ENCODE results near the gene SUB1. TPM values are rescaled to one million over a fixed set of nuclear protein-coding genes. Genes with fewer than 3 reads are reported as not detected.
A peak's percentile ranks its signal among the peaks of the same experiment; 100 is the strongest.

The SUB1 gene
- total RNA-seq, 2 experiments from 2014 or later = 528 to 531 TPM

- H3K27me3 Mint-ChIP-seq = no peaks in the 10 kb centered on the region
- ChIA-PET CTCF (interaction anchor here (0.8 to 2.0 kb wide), 7 partner anchors 43 to 411 kb away, joined by 3 to 11 read pairs (median 4); partner anchors contain the start of gene GOLPH3), POLR2A (interaction anchor here (0.8 to 4.0 kb wide), 5 partner anchors 47 to 374 kb away, joined by 3 to 47 read pairs (median 5); partner anchors contain the start of gene ZFR)
- peaks cover 58% of the 10 kb centered on the region for H3K4me1 Mint-ChIP-seq (ENCODE audit: low read depth)
- intact Hi-C loops (cut with micrococcal nuclease) = loop anchor here (1.0 to 5.0 kb wide), 2 partner anchors 43 to 413 kb away; partner anchors contain the start of gene GOLPH3
- peaks cover 33% of the 10 kb centered on the region for H3K36me3 Mint-ChIP-seq
- H3K9me3 Mint-ChIP-seq = no peaks in the 10 kb centered on the region
- peak overlapping the region; percentile 96 for H3K27ac Mint-ChIP-seq
- DNase-seq = no peak
- peak overlapping the region; percentile 86 for H3K4me3 Mint-ChIP-seq
Measured at GRCh38 chr5:32585122-32585445, 273 bp upstream of the SUB1 start.

GRCh38 chr5:32586276-32586599 is 881 bp downstream of the SUB1 start:
- intact Hi-C loops (cut with micrococcal nuclease) = loop anchor here (1.0 to 5.0 kb wide), 6 partner anchors 54 to 414 kb away; partner anchors contain the start of gene GOLPH3
- Mint-ChIP-seq H3K4me1 (ENCODE audit: low read depth) (peaks cover 61% of the 10 kb centered on the region), H3K36me3 (peaks cover 36% of the 10 kb centered on the region), H3K4me3 (peak overlapping the region; percentile 86), H3K27ac (peak overlapping the region; percentile 96), H3K9me3 (no peaks in the 10 kb centered on the region), H3K27me3 (no peaks in the 10 kb centered on the region)
- CTCF ChIA-PET = interaction anchor here (0.8 to 9.7 kb wide), 4 partner anchors 15 to 97 kb away, joined by 3 to 342 read pairs (median 4); no protein-coding TSS in a partner anchor
- POLR2A ChIA-PET = interaction anchor here (0.5 to 4.0 kb wide), 5 partner anchors 19 to 141 kb away, joined by 3 to 47 read pairs (median 3); partner anchors contain the start of gene ZFR
- DNase-seq = no peak

- peaks cover 41% of the 10 kb centered on the region for H3K36me3 Mint-ChIP-seq
- CTCF ChIA-PET = interaction anchor here (1.1 to 9.7 kb wide), 3 partner anchors 25 to 98 kb away, joined by 3 to 342 read pairs (median 4); no protein-coding TSS in a partner anchor
- POLR2A ChIA-PET = interaction anchor here (4.0 kb wide), 1 partner anchor 54 kb away, joined by 47 read pairs; no protein-coding TSS in a partner anchor
- intact Hi-C loops (cut with micrococcal nuclease) = loop anchor here (5.0 kb wide), 1 partner anchor 415 kb away; the partner anchor contains the start of gene GOLPH3
- H3K27ac Mint-ChIP-seq = peak overlapping the region; percentile 96
- H3K9me3 Mint-ChIP-seq = no peaks in the 10 kb centered on the region
- H3K27me3 Mint-ChIP-seq = no peaks in the 10 kb centered on the region
- no peak for DNase-seq
- peak overlapping the region; percentile 86 for H3K4me3 Mint-ChIP-seq
- H3K4me1 Mint-ChIP-seq (ENCODE audit: low read depth) = peaks cover 66% of the 10 kb centered on the region
Measured at GRCh38 chr5:32587067-32587551, 1.8 kb downstream of the SUB1 start.

- Mint-ChIP-seq H3K36me3 (peaks cover 55% of the 10 kb centered on the region), H3K27ac (no peak overlapping the region), H3K27me3 (no peaks in the 10 kb centered on the region), H3K4me3 (no peak overlapping the region), H3K4me1 (ENCODE audit: low read depth) (peaks cover 62% of the 10 kb centered on the region), H3K9me3 (no peaks in the 10 kb centered on the region)
- intact Hi-C loops (cut with micrococcal nuclease) = loop anchor here (2.0 to 5.0 kb wide), 2 partner anchors 23 to 417 kb away; partner anchors contain the start of gene GOLPH3
- DNase-seq = no peak
- POLR2A ChIA-PET = interaction anchor here (0.6 to 2.4 kb wide), 6 partner anchors 56 to 145 kb away, joined by 3 to 19 read pairs (median 4); partner anchors contain the start of gene ZFR
- CTCF ChIA-PET = interaction anchor here (0.6 to 9.7 kb wide), 54 partner anchors 10 to 359 kb away, joined by 3 to 342 read pairs (median 6); partner anchors contain the start of genes MTMR12 and ZFR
Measured at GRCh38 chr5:32589416-32589815, 4.1 kb downstream of the SUB1 start.

GRCh38 chr5:32589942-32590869 is 4.8 kb downstream of the SUB1 start:
- intact Hi-C loops (cut with micrococcal nuclease) = loop anchor here (1.0 to 5.0 kb wide), 3 partner anchors 23 to 418 kb away; partner anchors contain the start of gene GOLPH3
- Mint-ChIP-seq H3K4me1 (ENCODE audit: low read depth) (peaks cover 62% of the 10 kb centered on the region), H3K36me3 (peaks cover 57% of the 10 kb centered on the region), H3K9me3 (no peaks in the 10 kb centered on the region), H3K27me3 (no peaks in the 10 kb centered on the region), H3K4me3 (no peak overlapping the region), H3K27ac (no peak overlapping the region)
- DNase-seq = no peak
- POLR2A ChIA-PET = interaction anchor here (0.6 to 2.4 kb wide), 7 partner anchors 57 to 243 kb away, joined by 3 to 19 read pairs (median 3); partner anchors contain the start of gene ZFR
- CTCF ChIA-PET = interaction anchor here (0.6 to 9.7 kb wide), 66 partner anchors 9 to 1018 kb away, joined by 3 to 342 read pairs (median 5); partner anchors contain the start of genes MTMR12 and ZFR

- POLR2A ChIA-PET = no interaction called here
- Mint-ChIP-seq H3K36me3 (peaks cover 69% of the 10 kb centered on the region), H3K27ac (peak overlapping the region; percentile 69), H3K9me3 (no peaks in the 10 kb centered on the region), H3K4me3 (no peak overlapping the region), H3K27me3 (no peaks in the 10 kb centered on the region), H3K4me1 (ENCODE audit: low read depth) (peaks cover 67% of the 10 kb centered on the region)
- CTCF ChIA-PET = interaction anchor here (0.7 to 9.7 kb wide), 2 partner anchors 106 to 186 kb away, joined by 3 to 342 read pairs; no protein-coding TSS in a partner anchor
- intact Hi-C loops (cut with micrococcal nuclease) = loop anchor here (5.0 kb wide), 1 partner anchor 208 kb away; no protein-coding TSS in a partner anchor
- peak; percentile 36 for DNase-seq
Measured at GRCh38 chr5:32595118-32595517, 9.8 kb downstream of the SUB1 start.

- Mint-ChIP-seq H3K9me3 (no peaks in the 10 kb centered on the region), H3K27ac (peak overlapping the region; percentile 58), H3K4me1 (ENCODE audit: low read depth) (peaks cover 65% of the 10 kb centered on the region), H3K27me3 (no peaks in the 10 kb centered on the region), H3K4me3 (no peak overlapping the region), H3K36me3 (peaks cover 67% of the 10 kb centered on the region)
- intact Hi-C loops (cut with micrococcal nuclease) = loop anchor here (5.0 kb wide), 1 partner anchor 210 kb away; no protein-coding TSS in a partner anchor
- CTCF ChIA-PET = interaction anchor here (0.6 to 1.7 kb wide), 5 partner anchors 9 to 537 kb away, joined by 3 to 9 read pairs (median 3); no protein-coding TSS in a partner anchor
- no peak for DNase-seq
- POLR2A ChIA-PET = interaction anchor here (0.6 kb wide), 1 partner anchor 430 kb away, joined by 3 read pairs; no protein-coding TSS in a partner anchor
Measured at GRCh38 chr5:32597041-32597629, 11.8 kb downstream of the SUB1 start.

- H3K27ac Mint-ChIP-seq = peak overlapping the region; percentile 28
- CTCF ChIA-PET = interaction anchor here (1.1 to 1.9 kb wide), 4 partner anchors 8 to 109 kb away, joined by 3 to 19 read pairs (median 6); no protein-coding TSS in a partner anchor
- no peaks in the 10 kb centered on the region for H3K27me3 Mint-ChIP-seq
- H3K4me1 Mint-ChIP-seq (ENCODE audit: low read depth) = peaks cover 55% of the 10 kb centered on the region
- POLR2A ChIA-PET = no interaction called here
- H3K4me3 Mint-ChIP-seq = no peak overlapping the region
- H3K9me3 Mint-ChIP-seq = no peaks in the 10 kb centered on the region
- no peak for DNase-seq
- intact Hi-C loops (cut with micrococcal nuclease) = loop anchor here (5.0 kb wide), 1 partner anchor 211 kb away; no protein-coding TSS in a partner anchor
- H3K36me3 Mint-ChIP-seq = peaks cover 65% of the 10 kb centered on the region
Measured at GRCh38 chr5:32598260-32598937, 13.0 kb downstream of the SUB1 start.

GRCh38 chr5:32598997-32599549 is 13.7 kb downstream of the SUB1 start:
- CTCF ChIA-PET = interaction anchor here (1.0 to 1.9 kb wide), 5 partner anchors 9 to 149 kb away, joined by 3 to 19 read pairs (median 3); no protein-coding TSS in a partner anchor
- peaks cover 53% of the 10 kb centered on the region for H3K4me1 Mint-ChIP-seq (ENCODE audit: low read depth)
- no peaks in the 10 kb centered on the region for H3K9me3 Mint-ChIP-seq
- H3K36me3 Mint-ChIP-seq = peaks cover 65% of the 10 kb centered on the region
- intact Hi-C loops (cut with micrococcal nuclease) = loop anchor here (5.0 kb wide), 1 partner anchor 212 kb away; no protein-coding TSS in a partner anchor
- no peak overlapping the region for H3K4me3 Mint-ChIP-seq
- peak overlapping the region; percentile 3 for H3K27ac Mint-ChIP-seq
- POLR2A ChIA-PET = interaction anchor here (0.6 kb wide), 1 partner anchor 781 kb away, joined by 5 read pairs; no protein-coding TSS in a partner anchor
- no peak for DNase-seq
- no peaks in the 10 kb centered on the region for H3K27me3 Mint-ChIP-seq

- Mint-ChIP-seq H3K27me3 (no peaks in the 10 kb centered on the region), H3K36me3 (peaks cover 67% of the 10 kb centered on the region), H3K4me1 (ENCODE audit: low read depth) (peaks cover 47% of the 10 kb centered on the region), H3K27ac (no peak overlapping the region), H3K4me3 (no peak overlapping the region), H3K9me3 (no peaks in the 10 kb centered on the region)
- intact Hi-C loops (cut with micrococcal nuclease) = no loop called here
- POLR2A ChIA-PET = no interaction called here
- CTCF ChIA-PET = interaction anchor here (1.0 to 1.9 kb wide), 4 partner anchors 10 to 150 kb away, joined by 3 to 19 read pairs (median 4); no protein-coding TSS in a partner anchor
- no peak for DNase-seq
Measured at GRCh38 chr5:32600054-32600622, 14.8 kb downstream of the SUB1 start.

Data from activated CD4-positive, alpha-beta memory T cell treated with anti-CD3 and anti-CD28 coated beads for 36 hours (primary cell).